Measurements from ENCODE around the gene DGAT2L6.
"Not testable (repeated sequence)": the region's sequence is repeated elsewhere in the genome, so short reads cannot be mapped to it uniquely, and the experiment has no call there.

The DGAT2L6 gene

GRCh38 chrX:70208479-70208878, 31.2 kb downstream of the DGAT2L6 start:
- H3K4me1 ChIP-seq (ENCODE audit: control insufficient read depth, insufficient read depth, low read length) = no peaks in the 10 kb centered on the region
- H3K27me3 ChIP-seq (ENCODE audit: control insufficient read depth, insufficient read depth, low read length) = peaks cover 6% of the 10 kb centered on the region

DNA sequence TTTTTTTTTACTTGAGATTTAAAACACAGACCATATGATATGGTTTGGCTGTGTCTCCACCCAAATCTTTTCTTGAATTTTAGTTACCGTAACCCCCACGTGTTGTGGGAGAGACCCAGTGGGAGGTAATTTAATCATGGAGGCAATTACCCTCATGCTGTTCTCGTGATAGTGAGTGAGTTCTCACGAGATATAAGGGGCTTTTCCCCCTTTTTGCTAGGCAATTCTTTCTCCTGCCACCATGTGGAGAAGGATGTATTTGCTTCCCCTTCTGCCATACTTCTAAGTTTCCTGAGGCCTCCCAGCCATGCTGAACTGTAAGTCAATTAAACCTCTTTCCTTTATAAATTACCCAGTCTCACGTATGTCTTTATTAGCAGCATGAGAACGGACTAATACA, 32.3 kb downstream of the DGAT2L6 start:
- H3K36me3 ChIP-seq (ENCODE audit: insufficient read depth, low read length); H3K4me3 ChIP-seq (ENCODE audit: low read length); H3K27me3 ChIP-seq (ENCODE audit: control insufficient read depth, insufficient read depth, low read length); H3K4me2 ChIP-seq (ENCODE audit: low read length); H3K9ac ChIP-seq (ENCODE audit: low read depth, low read length); H3K4me1 ChIP-seq (ENCODE audit: control insufficient read depth, insufficient read depth, low read length); H3K9me3 ChIP-seq (replicated peaks; ENCODE audit: low read length): not testable (repeated sequence)

More at GRCh38 chrX:70208479-70208878, 31.2 kb downstream of the DGAT2L6 start:
- Histone ChIP-seq H3K36me3 (ENCODE audit: insufficient read depth, low read length) (no peaks in the 10 kb centered on the region), H3K4me2 (ENCODE audit: low read length) (no peak overlapping the region), H3K9me3 (replicated peaks; ENCODE audit: low read length) (no peaks in the 10 kb centered on the region), H3K4me3 (ENCODE audit: low read length) (no peak overlapping the region), H3K9ac (ENCODE audit: low read depth, low read length) (no peak overlapping the region)

DNA sequence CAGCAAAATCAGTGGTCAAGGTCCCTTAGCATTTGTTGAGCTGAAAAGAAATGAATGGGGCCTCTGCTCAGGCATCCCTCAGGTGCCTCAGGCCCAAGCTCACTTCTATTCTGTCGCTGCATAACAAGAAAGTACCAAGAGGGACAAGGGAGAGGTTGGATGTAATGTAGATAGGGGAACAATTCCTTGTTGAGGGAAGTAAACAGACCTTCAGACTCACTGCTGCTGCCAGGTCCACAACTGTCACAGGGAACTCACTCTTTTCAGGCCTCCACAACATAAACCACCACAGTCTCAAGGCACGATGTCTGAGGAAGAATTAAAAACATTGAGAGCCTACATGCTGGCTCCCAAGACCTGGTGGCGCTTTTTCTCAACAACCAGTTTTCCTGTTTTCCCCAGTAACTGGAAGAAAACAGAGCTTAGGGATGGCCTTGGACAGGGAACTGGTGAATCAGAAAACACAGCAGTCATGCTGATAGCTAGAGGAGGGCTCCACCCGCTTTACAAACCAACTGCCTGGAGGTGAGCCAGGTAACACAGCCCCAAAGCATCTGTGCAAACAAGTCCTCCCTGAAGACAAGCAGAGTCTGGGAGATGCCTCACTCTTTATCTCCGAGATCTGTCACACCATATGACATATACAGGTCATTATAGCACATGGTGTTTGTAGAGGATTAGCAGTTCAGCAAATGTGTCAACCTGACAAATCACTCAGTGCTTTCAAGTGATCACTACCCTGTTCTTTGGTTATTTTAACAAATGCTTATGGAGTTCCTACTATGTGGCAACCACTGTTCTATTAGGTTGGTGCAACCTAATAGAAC, 42.9 kb downstream of the DGAT2L6 start:
- no peak overlapping the region for H3K9ac ChIP-seq (ENCODE audit: low read depth, low read length)
- H3K9me3 ChIP-seq (replicated peaks; ENCODE audit: low read length) = no peaks in the 10 kb centered on the region
- H3K4me1 ChIP-seq (ENCODE audit: control insufficient read depth, insufficient read depth, low read length) = no peaks in the 10 kb centered on the region
- H3K27me3 ChIP-seq (ENCODE audit: control insufficient read depth, insufficient read depth, low read length) = peaks cover 3% of the 10 kb centered on the region
- H3K4me2 ChIP-seq (ENCODE audit: low read length) = no peak overlapping the region
- no peaks in the 10 kb centered on the region for H3K36me3 ChIP-seq (ENCODE audit: insufficient read depth, low read length)
- H3K4me3 ChIP-seq (ENCODE audit: low read length) = no peak overlapping the region

DNA sequence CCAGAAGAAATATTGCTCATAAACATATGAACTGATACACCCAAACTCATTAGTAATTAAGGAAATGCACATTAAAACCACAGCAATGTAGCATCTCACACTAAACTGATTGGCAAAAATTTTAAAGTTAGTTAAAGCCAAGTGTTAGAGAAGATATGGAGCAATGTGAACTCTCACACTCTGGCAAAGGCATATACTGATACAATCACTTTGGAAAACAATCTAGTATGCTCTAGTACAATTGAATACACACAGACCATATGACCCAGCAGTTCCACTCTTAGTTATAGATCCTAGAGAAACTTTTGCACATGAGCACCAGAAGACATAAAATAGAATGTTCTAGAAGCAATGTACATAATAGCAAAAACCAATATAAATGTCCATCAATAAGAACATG, 48.8 kb downstream of the DGAT2L6 start:
- no peak overlapping the region for H3K9ac ChIP-seq (ENCODE audit: low read depth, low read length)
- H3K27me3 ChIP-seq (ENCODE audit: control insufficient read depth, insufficient read depth, low read length) = peaks cover 3% of the 10 kb centered on the region
- no peak overlapping the region for H3K4me2 ChIP-seq (ENCODE audit: low read length)
- no peaks in the 10 kb centered on the region for H3K36me3 ChIP-seq (ENCODE audit: insufficient read depth, low read length)
- H3K9me3 ChIP-seq (replicated peaks; ENCODE audit: low read length) = no peaks in the 10 kb centered on the region
- H3K4me3 ChIP-seq (ENCODE audit: low read length) = no peak overlapping the region
- no peaks in the 10 kb centered on the region for H3K4me1 ChIP-seq (ENCODE audit: control insufficient read depth, insufficient read depth, low read length)

DNA sequence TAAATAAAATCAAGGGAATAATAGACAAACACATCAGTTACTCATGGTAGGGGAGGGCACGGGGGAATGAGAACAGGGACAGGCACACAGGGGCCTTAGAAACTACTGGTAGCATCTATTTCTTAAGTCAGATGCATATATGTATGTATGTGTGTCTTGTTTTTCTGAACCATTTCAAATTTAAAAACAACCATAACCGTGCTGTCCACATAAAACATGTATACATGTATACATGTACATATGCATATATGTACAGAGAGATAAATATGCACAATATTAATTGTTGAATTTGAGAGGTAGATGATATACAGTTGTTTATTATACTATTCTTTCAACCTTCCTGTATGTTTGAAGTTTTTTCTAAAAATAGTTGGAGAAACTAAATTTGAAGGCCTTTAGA, 49.4 kb downstream of the DGAT2L6 start:
- H3K36me3 ChIP-seq (ENCODE audit: insufficient read depth, low read length) = no peaks in the 10 kb centered on the region
- no peaks in the 10 kb centered on the region for H3K9me3 ChIP-seq (replicated peaks; ENCODE audit: low read length)
- H3K4me2 ChIP-seq (ENCODE audit: low read length) = no peak overlapping the region
- no peak overlapping the region for H3K4me3 ChIP-seq (ENCODE audit: low read length)
- no peak overlapping the region for H3K9ac ChIP-seq (ENCODE audit: low read depth, low read length)
- no peaks in the 10 kb centered on the region for H3K4me1 ChIP-seq (ENCODE audit: control insufficient read depth, insufficient read depth, low read length)
- H3K27me3 ChIP-seq (ENCODE audit: control insufficient read depth, insufficient read depth, low read length) = no peaks in the 10 kb centered on the region

GRCh38 chrX:70231666-70232065, 54.4 kb downstream of the DGAT2L6 start:
- Histone ChIP-seq H3K4me1 (ENCODE audit: control insufficient read depth, insufficient read depth, low read length) (no peaks in the 10 kb centered on the region), H3K27me3 (ENCODE audit: control insufficient read depth, insufficient read depth, low read length) (peaks cover 4% of the 10 kb centered on the region), H3K9ac (ENCODE audit: low read depth, low read length) (no peak overlapping the region), H3K36me3 (ENCODE audit: insufficient read depth, low read length) (no peaks in the 10 kb centered on the region), H3K9me3 (replicated peaks; ENCODE audit: low read length) (no peaks in the 10 kb centered on the region), H3K4me2 (ENCODE audit: low read length) (no peak overlapping the region), H3K4me3 (ENCODE audit: low read length) (no peak overlapping the region)

DNA sequence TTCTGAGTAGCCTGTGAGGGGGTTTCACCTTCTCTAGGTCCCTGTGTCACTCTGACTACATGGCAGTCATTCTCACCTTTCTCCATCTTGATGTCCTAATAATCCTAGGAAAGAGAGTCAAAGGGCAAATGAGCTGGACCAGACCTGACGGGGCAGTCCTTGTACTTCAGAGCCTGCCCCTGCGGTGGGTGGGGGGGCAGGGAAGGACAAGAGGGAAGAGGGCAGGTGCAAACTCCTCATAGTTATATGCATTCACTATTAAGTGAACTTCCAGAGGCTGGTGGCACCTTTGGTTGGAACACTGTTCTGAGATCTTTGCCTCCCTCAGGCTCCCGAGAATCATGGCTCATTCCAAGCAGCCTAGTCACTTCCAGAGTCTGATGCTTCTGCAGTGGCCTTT, 57.1 kb downstream of the DGAT2L6 start, which contains the start of gene AWAT1:
Gene AWAT1, plus strand, starts transcription at position 301 of the 400 bp plus-strand sequence. Its CDS starts 41 bp downstream, at position 342.
- no peak within 1 kb of the TSS for H3K9ac ChIP-seq (ENCODE audit: low read depth, low read length)
- no peaks in the 10 kb centered on the region for H3K4me1 ChIP-seq (ENCODE audit: control insufficient read depth, insufficient read depth, low read length)
- H3K4me3 ChIP-seq (ENCODE audit: low read length) = no peak within 1 kb of the TSS
- no peaks in the 10 kb centered on the region for H3K9me3 ChIP-seq (replicated peaks; ENCODE audit: low read length)
- H3K4me2 ChIP-seq (ENCODE audit: low read length) = no peak within 1 kb of the TSS
- no peaks in the 10 kb centered on the region for H3K36me3 ChIP-seq (ENCODE audit: insufficient read depth, low read length)
- peaks cover 12% of the 10 kb centered on the region for H3K27me3 ChIP-seq (ENCODE audit: control insufficient read depth, insufficient read depth, low read length)

DNA sequence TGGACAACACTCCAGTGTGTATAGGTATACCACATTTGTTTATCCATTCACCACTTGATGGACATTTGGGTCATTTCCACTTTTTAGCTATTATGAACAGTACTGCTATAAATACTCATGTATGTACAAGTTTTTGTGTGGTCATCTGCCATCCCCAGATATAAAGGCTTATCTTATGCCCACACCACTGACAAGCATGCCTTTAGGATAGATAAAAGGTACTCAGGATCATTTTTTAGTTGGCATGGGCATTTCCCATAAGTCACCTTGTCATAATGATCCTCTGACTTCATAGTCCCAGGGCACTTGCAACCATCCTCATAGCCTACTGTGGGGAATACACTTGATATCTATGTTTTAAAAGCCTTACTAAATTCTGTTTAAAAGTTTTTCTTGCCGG, 63.5 kb downstream of the DGAT2L6 start:
- H3K9ac ChIP-seq (ENCODE audit: low read depth, low read length) = no peak overlapping the region

GRCh38 chrX:70241501-70241900, 64.2 kb downstream of the DGAT2L6 start:
- Histone ChIP-seq H3K4me3 (ENCODE audit: low read length) (no peak overlapping the region), H3K27me3 (ENCODE audit: control insufficient read depth, insufficient read depth, low read length) (peaks cover 14% of the 10 kb centered on the region), H3K36me3 (ENCODE audit: insufficient read depth, low read length) (no peaks in the 10 kb centered on the region)

More for the DNA sequence above, 63.5 kb downstream of the DGAT2L6 start:
- H3K27me3 ChIP-seq (ENCODE audit: control insufficient read depth, insufficient read depth, low read length) = peaks cover 14% of the 10 kb centered on the region
- H3K4me1 ChIP-seq (ENCODE audit: control insufficient read depth, insufficient read depth, low read length) = no peaks in the 10 kb centered on the region
- no peaks in the 10 kb centered on the region for H3K36me3 ChIP-seq (ENCODE audit: insufficient read depth, low read length)
- H3K4me3 ChIP-seq (ENCODE audit: low read length) = no peak overlapping the region
- no peaks in the 10 kb centered on the region for H3K9me3 ChIP-seq (replicated peaks; ENCODE audit: low read length)
- H3K4me2 ChIP-seq (ENCODE audit: low read length) = no peak overlapping the region

GRCh38 chrX:70243601-70244000, 66.3 kb downstream of the DGAT2L6 start:
- H3K9ac ChIP-seq (ENCODE audit: low read depth, low read length); H3K4me1 ChIP-seq (ENCODE audit: control insufficient read depth, insufficient read depth, low read length); H3K36me3 ChIP-seq (ENCODE audit: insufficient read depth, low read length); H3K4me3 ChIP-seq (ENCODE audit: low read length); H3K9me3 ChIP-seq (replicated peaks; ENCODE audit: low read length); H3K4me2 ChIP-seq (ENCODE audit: low read length); H3K27me3 ChIP-seq (ENCODE audit: control insufficient read depth, insufficient read depth, low read length): not testable (repeated sequence)

More at GRCh38 chrX:70241501-70241900, 64.2 kb downstream of the DGAT2L6 start:
- Histone ChIP-seq H3K4me1 (ENCODE audit: control insufficient read depth, insufficient read depth, low read length) (no peaks in the 10 kb centered on the region), H3K9me3 (replicated peaks; ENCODE audit: low read length) (no peaks in the 10 kb centered on the region), H3K4me2 (ENCODE audit: low read length) (no peak overlapping the region), H3K9ac (ENCODE audit: low read depth, low read length) (no peak overlapping the region)

GRCh38 chrX:70244881-70245280, 67.6 kb downstream of the DGAT2L6 start:
- H3K4me2 ChIP-seq (ENCODE audit: low read length) = no peak overlapping the region
- no peaks in the 10 kb centered on the region for H3K9me3 ChIP-seq (replicated peaks; ENCODE audit: low read length)
- no peaks in the 10 kb centered on the region for H3K36me3 ChIP-seq (ENCODE audit: insufficient read depth, low read length)
- H3K4me1 ChIP-seq (ENCODE audit: control insufficient read depth, insufficient read depth, low read length) = no peaks in the 10 kb centered on the region
- peaks cover 3% of the 10 kb centered on the region for H3K27me3 ChIP-seq (ENCODE audit: control insufficient read depth, insufficient read depth, low read length)
- no peak overlapping the region for H3K4me3 ChIP-seq (ENCODE audit: low read length)
- no peak overlapping the region for H3K9ac ChIP-seq (ENCODE audit: low read depth, low read length)

GRCh38 chrX:70247252-70247651, 70.0 kb downstream of the DGAT2L6 start:
- no peak overlapping the region for H3K4me2 ChIP-seq (ENCODE audit: low read length)
- no peak overlapping the region for H3K4me3 ChIP-seq (ENCODE audit: low read length)
- H3K27me3 ChIP-seq (ENCODE audit: control insufficient read depth, insufficient read depth, low read length) = peaks cover 3% of the 10 kb centered on the region
- H3K9me3 ChIP-seq (replicated peaks; ENCODE audit: low read length) = no peaks in the 10 kb centered on the region
- H3K9ac ChIP-seq (ENCODE audit: low read depth, low read length) = no peak overlapping the region
- no peaks in the 10 kb centered on the region for H3K36me3 ChIP-seq (ENCODE audit: insufficient read depth, low read length)
- H3K4me1 ChIP-seq (ENCODE audit: control insufficient read depth, insufficient read depth, low read length) = no peaks in the 10 kb centered on the region
